Measurements from ENCODE around the gene PARN. TPM values are rescaled to one million over a fixed set of nuclear protein-coding genes. Genes with fewer than 3 reads are reported as not detected.

PARN gene
- total RNA-seq, 1 experiment from 2014 or later, result 42.5 TPM

DNA sequence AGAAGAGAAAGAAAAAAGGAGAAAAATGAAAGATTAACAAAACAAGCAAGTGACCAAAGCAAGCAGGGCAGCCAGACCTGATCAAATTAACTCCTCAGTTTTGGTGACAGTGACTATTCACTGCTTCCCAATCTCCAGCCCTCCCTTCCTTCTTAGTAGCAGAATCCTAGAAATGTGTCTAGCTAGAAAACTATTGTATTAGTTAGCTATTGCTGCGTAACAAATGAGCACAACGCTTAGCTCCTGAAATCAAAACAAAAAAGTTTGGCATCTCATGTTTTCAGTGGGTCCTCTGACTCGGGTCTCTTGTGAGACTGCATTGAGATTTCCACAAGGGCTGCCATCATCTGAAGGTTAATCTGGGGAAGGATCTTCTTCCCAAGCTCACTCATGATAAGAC lies 213.9 kb downstream of the PARN start:
- Histone ChIP-seq H3K27ac (ENCODE audit: low read depth, low read length) (no peak overlapping the region), H3K27me3 (ENCODE audit: insufficient read depth, low read length) (no peaks in the 10 kb centered on the region), H3K36me3 (ENCODE audit: control insufficient read depth in 1 of 2, insufficient read depth in 2 of 2, low read length in 2 of 2) (no peaks in the 10 kb centered on the region), H3K79me2 (ENCODE audit: insufficient read depth, low read length) (no peaks in the 10 kb centered on the region), H3K4me3 (replicated peaks in 1 of 2; ENCODE audit: low read depth in 1 of 2, low read length in 2 of 2) (no peak overlapping the region), H3K4me1 (ENCODE audit: control insufficient read depth in 1 of 2, insufficient read depth in 2 of 2, low read length in 2 of 2) (no peaks in the 10 kb centered on the region), H3K9me3 (ENCODE audit: control insufficient read depth in 1 of 2, insufficient read depth in 1 of 2, low read depth in 1 of 2, low read length in 2 of 2) (peaks cover 0 to 4% of the 10 kb centered on the region in 2 experiments; a peak in 1 of 4 replicates), H3K9ac (ENCODE audit: low read length) (no peak overlapping the region), H3K9me2 (ENCODE audit: insufficient read depth) (no peaks in the 10 kb centered on the region), H3K4me2 (ENCODE audit: low read length) (no peak overlapping the region), H4K20me1 (ENCODE audit: insufficient read depth) (no peaks in the 10 kb centered on the region), H2AFZ (ENCODE audit: low read depth, low read length, poor library complexity, severe bottlenecking) (no peak overlapping the region)
- TF ChIP-seq POLR2AphosphoS5 (IDR thresholded peaks at IDR 0.05; ENCODE audit: low read depth, low read length), result no peak
- TF ChIP-seq FOSL1 (IDR thresholded peaks at IDR 0.05; ENCODE audit: low read depth), result no peak
- TF ChIP-seq YY1 (IDR thresholded peaks at IDR 0.05; ENCODE audit: extremely low read depth, insufficient replicate concordance, low read depth, low read length), result no peak
- TF ChIP-seq SIN3A (IDR thresholded peaks at IDR 0.05; ENCODE audit: low read depth), result no peak
- TF ChIP-seq, protein P1, sequence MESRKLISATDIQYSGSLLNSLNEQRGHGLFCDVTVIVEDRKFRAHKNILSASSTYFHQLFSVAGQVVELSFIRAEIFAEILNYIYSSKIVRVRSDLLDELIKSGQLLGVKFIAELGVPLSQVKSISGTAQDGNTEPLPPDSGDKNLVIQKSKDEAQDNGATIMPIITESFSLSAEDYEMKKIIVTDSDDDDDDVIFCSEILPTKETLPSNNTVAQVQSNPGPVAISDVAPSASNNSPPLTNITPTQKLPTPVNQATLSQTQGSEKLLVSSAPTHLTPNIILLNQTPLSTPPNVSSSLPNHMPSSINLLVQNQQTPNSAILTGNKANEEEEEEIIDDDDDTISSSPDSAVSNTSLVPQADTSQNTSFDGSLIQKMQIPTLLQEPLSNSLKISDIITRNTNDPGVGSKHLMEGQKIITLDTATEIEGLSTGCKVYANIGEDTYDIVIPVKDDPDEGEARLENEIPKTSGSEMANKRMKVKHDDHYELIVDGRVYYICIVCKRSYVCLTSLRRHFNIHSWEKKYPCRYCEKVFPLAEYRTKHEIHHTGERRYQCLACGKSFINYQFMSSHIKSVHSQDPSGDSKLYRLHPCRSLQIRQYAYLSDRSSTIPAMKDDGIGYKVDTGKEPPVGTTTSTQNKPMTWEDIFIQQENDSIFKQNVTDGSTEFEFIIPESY (IDR thresholded peaks at IDR 0.05; ENCODE audit: extremely low read depth, insufficient replicate concordance, low read length), result no peak
- no peak for TF ChIP-seq SRF (IDR thresholded peaks at IDR 0.05; ENCODE audit: low read depth)
- TF ChIP-seq, protein P2, sequence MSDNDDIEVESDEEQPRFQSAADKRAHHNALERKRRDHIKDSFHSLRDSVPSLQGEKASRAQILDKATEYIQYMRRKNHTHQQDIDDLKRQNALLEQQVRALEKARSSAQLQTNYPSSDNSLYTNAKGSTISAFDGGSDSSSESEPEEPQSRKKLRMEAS (IDR thresholded peaks at IDR 0.05), result no peak
- no peak for TF ChIP-seq CEBPB (IDR thresholded peaks at IDR 0.05; ENCODE audit: low read depth)
- TF ChIP-seq, protein P3, sequence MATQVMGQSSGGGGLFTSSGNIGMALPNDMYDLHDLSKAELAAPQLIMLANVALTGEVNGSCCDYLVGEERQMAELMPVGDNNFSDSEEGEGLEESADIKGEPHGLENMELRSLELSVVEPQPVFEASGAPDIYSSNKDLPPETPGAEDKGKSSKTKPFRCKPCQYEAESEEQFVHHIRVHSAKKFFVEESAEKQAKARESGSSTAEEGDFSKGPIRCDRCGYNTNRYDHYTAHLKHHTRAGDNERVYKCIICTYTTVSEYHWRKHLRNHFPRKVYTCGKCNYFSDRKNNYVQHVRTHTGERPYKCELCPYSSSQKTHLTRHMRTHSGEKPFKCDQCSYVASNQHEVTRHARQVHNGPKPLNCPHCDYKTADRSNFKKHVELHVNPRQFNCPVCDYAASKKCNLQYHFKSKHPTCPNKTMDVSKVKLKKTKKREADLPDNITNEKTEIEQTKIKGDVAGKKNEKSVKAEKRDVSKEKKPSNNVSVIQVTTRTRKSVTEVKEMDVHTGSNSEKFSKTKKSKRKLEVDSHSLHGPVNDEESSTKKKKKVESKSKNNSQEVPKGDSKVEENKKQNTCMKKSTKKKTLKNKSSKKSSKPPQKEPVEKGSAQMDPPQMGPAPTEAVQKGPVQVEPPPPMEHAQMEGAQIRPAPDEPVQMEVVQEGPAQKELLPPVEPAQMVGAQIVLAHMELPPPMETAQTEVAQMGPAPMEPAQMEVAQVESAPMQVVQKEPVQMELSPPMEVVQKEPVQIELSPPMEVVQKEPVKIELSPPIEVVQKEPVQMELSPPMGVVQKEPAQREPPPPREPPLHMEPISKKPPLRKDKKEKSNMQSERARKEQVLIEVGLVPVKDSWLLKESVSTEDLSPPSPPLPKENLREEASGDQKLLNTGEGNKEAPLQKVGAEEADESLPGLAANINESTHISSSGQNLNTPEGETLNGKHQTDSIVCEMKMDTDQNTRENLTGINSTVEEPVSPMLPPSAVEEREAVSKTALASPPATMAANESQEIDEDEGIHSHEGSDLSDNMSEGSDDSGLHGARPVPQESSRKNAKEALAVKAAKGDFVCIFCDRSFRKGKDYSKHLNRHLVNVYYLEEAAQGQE (IDR thresholded peaks at IDR 0.05; ENCODE audit: low read depth), result no peak
- TF ChIP-seq ZNF274 (IDR thresholded peaks at IDR 0.05; ENCODE audit: low read depth, low read length), result no peak
- no peak for TF ChIP-seq RAD21 (IDR thresholded peaks at IDR 0.05; ENCODE audit: low read depth)
- no peak for TF ChIP-seq ELF1 (IDR thresholded peaks at IDR 0.05; ENCODE audit: borderline replicate concordance, low read depth)
- TF ChIP-seq, protein P4, sequence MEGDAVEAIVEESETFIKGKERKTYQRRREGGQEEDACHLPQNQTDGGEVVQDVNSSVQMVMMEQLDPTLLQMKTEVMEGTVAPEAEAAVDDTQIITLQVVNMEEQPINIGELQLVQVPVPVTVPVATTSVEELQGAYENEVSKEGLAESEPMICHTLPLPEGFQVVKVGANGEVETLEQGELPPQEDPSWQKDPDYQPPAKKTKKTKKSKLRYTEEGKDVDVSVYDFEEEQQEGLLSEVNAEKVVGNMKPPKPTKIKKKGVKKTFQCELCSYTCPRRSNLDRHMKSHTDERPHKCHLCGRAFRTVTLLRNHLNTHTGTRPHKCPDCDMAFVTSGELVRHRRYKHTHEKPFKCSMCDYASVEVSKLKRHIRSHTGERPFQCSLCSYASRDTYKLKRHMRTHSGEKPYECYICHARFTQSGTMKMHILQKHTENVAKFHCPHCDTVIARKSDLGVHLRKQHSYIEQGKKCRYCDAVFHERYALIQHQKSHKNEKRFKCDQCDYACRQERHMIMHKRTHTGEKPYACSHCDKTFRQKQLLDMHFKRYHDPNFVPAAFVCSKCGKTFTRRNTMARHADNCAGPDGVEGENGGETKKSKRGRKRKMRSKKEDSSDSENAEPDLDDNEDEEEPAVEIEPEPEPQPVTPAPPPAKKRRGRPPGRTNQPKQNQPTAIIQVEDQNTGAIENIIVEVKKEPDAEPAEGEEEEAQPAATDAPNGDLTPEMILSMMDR (IDR thresholded peaks at IDR 0.05 in 2 of 3, conservative IDR thresholded peaks at IDR 0.05 in 1 of 3; ENCODE audit: borderline replicate concordance in 1 of 3, insufficient read depth in 1 of 3, low read depth in 2 of 3, low read length in 2 of 3), result no peak
- TF ChIP-seq ZFX (IDR thresholded peaks at IDR 0.05), result no peak
- TF ChIP-seq JUND (IDR thresholded peaks at IDR 0.05), result no peak
- TF ChIP-seq CBX3 (IDR thresholded peaks at IDR 0.05; ENCODE audit: low read depth), result no peak
- no peak for TF ChIP-seq EZH2 (IDR thresholded peaks at IDR 0.05)
- no peak for TF ChIP-seq POLR2A (IDR thresholded peaks at IDR 0.05; ENCODE audit: borderline replicate concordance, extremely low read depth, insufficient read depth, insufficient read length)
- TF ChIP-seq SP1 (IDR thresholded peaks at IDR 0.05; ENCODE audit: low read depth), result no peak
- RAD21 ChIA-PET (ENCODE audit: low non-redundant PET in 1 of 2, low total read pairs in 2 of 2, uncharacterized antibody in 2 of 2, unreplicated experiment in 2 of 2), result no interaction called here
- BruUV-seq (replicated peaks), result no TSS peak
- DNase-seq (ENCODE audit: low read depth, low spot score) (no peak), ATAC-seq (no peak)
- CTCF ChIA-PET, result no interaction called here
- POLR2A ChIA-PET, result no interaction called here
- intact Hi-C loops (cut with micrococcal nuclease), result loop anchor here (5.0 kb wide), 1 partner anchor 51 kb away; no protein-coding TSS in a partner anchor
